Measurements from ENCODE around the gene XPC.

GRCh38 chr3:14157951-14158350 lies 20.4 kb downstream of the XPC start:
- no peak for TF ChIP-seq POLR2A (IDR thresholded peaks at IDR 0.05; ENCODE audit: low read length)
- no peak for TF ChIP-seq GATA1 (IDR thresholded peaks at IDR 0.05; ENCODE audit: low read depth, low read length)
